Fibroblast of lung (primary cell): ENCODE data around the gene HNF4A.

ENCODE experiments used
- CTCF ChIP-seq, 2 donors: IDR thresholded peaks in 1 of 2; conservative IDR thresholded peaks in 1 of 2; 1 replicate in 1 of 2; 2 replicates in 1 of 2; pipeline ENCODE4 v1.5.1; 2011 to 2012; ENCODE audit warnings: low read length in 2 of 2, control low read depth in 1 of 2, inconsistent platforms in 1 of 2, low read depth in 1 of 2, mild to moderate bottlenecking in 1 of 2
- EZH2 ChIP-seq: IDR thresholded peaks from 2 replicates; pipeline ENCODE4 v1.5.1; 2012; ENCODE audit warnings: low read length, control low read depth, mild to moderate bottlenecking; ENCODE audit errors: missing control alignments

- TF ChIP-seq CTCF (conservative IDR thresholded peaks at IDR 0.05 in 1 of 2, IDR thresholded peaks at IDR 0.05 in 1 of 2; ENCODE audit: low read depth in 1 of 2, low read length in 2 of 2) (no peak), EZH2 (no peak)
Measured at GRCh38 chr20:44430270-44431065, 75.0 kb downstream of the HNF4A start.
